Measurements from ENCODE around the gene ZNF577.

- no peak for TF ChIP-seq CTCF (IDR thresholded peaks at IDR 0.05 in 4 of 5, conservative IDR thresholded peaks at IDR 0.05 in 1 of 5)
- no peak for TF ChIP-seq POLR2A (IDR thresholded peaks at IDR 0.05)
Observed at GRCh38 chr19:51926426-51926783, 38.7 kb upstream of the ZNF577 start.
